Tibial nerve (tissue), 4 donors: ENCODE results near the gene KIRREL3. TPM values are rescaled to one million over a fixed set of nuclear protein-coding genes. Genes with fewer than 3 reads are reported as not detected.

Source experiments
- DNase-seq, 2 donors: peaks; one replicate each; pipeline ENCODE4 v3.0.0-alpha.2; 2019; ENCODE audit warnings: low spot score in 2 of 2
- H3K27ac ChIP-seq, 4 donors: fragments of 200-600 bp; sonication (generic) in 3 of 4; one replicate each; pipeline ENCODE4 v1.5.1; 2017 to 2019; ENCODE audit warnings: mild to moderate bottlenecking in 1 of 4
- H3K27me3 ChIP-seq, 2 donors: fragments of 200-600 bp; sonication (generic) in 1 of 2; one replicate each; pipeline versions ENCODE4 v1.5.1 to v1.6.0; 2017 to 2019
- H3K36me3 ChIP-seq, 3 donors: fragments of 200-600 bp; sonication (generic); one replicate each; pipeline ENCODE4 v1.5.1; 2018 to 2019
- H3K4me1 ChIP-seq, 4 donors: fragments of 200-600 bp; sonication (generic) in 3 of 4; one replicate each; pipeline ENCODE4 v1.5.1; 2017 to 2019
- H3K4me3 ChIP-seq, 4 donors: fragments of 200-600 bp; sonication (generic) in 3 of 4; one replicate each; pipeline ENCODE4 v1.5.1; 2017 to 2019; ENCODE audit warnings: mild to moderate bottlenecking in 1 of 4, moderate library complexity in 1 of 4
- H3K9me3 ChIP-seq, 4 donors: fragments of 200-600 bp; sonication (generic) in 3 of 4; one replicate each; pipeline ENCODE4 v1.5.1; 2017 to 2019
- EP300 ChIP-seq, 2 donors: sonication (generic); formaldehyde crosslinking; IDR thresholded peaks; one replicate each; pipeline ENCODE4 v1.6.1; 2017; ENCODE audit warnings: antibody characterized with exemption in 2 of 2, mild to moderate bottlenecking in 1 of 2
- POLR2A ChIP-seq, 2 donors: fragments of 450-650 bp; IDR thresholded peaks; one replicate each; pipeline ENCODE4 v1.6.1; 2017; ENCODE audit warnings: antibody characterized with exemption in 2 of 2, mild to moderate bottlenecking in 2 of 2, moderate library complexity in 2 of 2
- WGBS, 2 donors: methylation state at CpG; one replicate each; pipeline ENCODE4 v1.1.5; 2018; 5-methylcytosine and 5-hydroxymethylcytosine counted together
- total RNA-seq, 4 donors: library from RNA; depleted of rRNA; stranded (reverse); fragments of >200 nt; gene quantifications; one replicate each; pipeline ENCODE4 v1.1.0, GENCODE V29; 2016
- TF ChIP-seq, protein P1 (sequence below), 5 experiments: fragments of 200-600 bp in 3 of 5; fragments of 450-650 bp in 2 of 5; sonication (generic) in 3 of 5; IDR thresholded peaks; one replicate each; pipeline ENCODE4 v1.5.1; 2016 to 2019; ENCODE audit warnings: antibody characterized with exemption in 5 of 5, mild to moderate bottlenecking in 3 of 5, moderate library complexity in 2 of 5

KIRREL3 gene
- total RNA-seq, 4 donors from 2014 or later, result not detected

DNA sequence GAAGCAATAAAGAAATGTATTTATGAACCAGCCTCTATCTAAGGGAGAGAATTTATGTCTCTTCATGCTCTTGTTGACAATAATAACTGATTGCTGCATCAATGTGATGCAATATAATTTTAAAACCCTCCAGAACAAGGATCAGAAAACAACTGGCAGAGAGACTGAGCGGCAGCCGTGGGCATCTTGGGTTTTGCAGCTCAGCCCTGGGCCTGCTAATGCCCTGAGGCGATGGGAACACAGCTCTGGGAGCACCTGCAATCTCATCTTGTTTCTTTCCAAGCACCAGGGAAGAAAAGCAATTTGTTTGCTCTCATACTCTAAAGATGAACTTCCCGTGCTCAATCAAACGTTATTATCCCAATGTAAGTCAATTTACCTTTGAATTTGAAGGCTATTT is 399.4 kb downstream of the KIRREL3 start:
- TF ChIP-seq, protein P1, sequence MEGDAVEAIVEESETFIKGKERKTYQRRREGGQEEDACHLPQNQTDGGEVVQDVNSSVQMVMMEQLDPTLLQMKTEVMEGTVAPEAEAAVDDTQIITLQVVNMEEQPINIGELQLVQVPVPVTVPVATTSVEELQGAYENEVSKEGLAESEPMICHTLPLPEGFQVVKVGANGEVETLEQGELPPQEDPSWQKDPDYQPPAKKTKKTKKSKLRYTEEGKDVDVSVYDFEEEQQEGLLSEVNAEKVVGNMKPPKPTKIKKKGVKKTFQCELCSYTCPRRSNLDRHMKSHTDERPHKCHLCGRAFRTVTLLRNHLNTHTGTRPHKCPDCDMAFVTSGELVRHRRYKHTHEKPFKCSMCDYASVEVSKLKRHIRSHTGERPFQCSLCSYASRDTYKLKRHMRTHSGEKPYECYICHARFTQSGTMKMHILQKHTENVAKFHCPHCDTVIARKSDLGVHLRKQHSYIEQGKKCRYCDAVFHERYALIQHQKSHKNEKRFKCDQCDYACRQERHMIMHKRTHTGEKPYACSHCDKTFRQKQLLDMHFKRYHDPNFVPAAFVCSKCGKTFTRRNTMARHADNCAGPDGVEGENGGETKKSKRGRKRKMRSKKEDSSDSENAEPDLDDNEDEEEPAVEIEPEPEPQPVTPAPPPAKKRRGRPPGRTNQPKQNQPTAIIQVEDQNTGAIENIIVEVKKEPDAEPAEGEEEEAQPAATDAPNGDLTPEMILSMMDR (IDR thresholded peaks at IDR 0.05), result no peak
- peaks cover 0 to 3% of the 10 kb centered on the region in 2 donors for H3K27me3 ChIP-seq
- H3K27ac ChIP-seq, result no peak overlapping the region
- no peaks in the 10 kb centered on the region for H3K9me3 ChIP-seq
- WGBS, 2 donors, result 66 to 79% methylated on average over 5 of the region's 5 CpGs
- no peak for DNase-seq
- peaks cover 0 to 19% (median 7%) of the 10 kb centered on the region in 4 donors for H3K4me1 ChIP-seq
- no peaks in the 10 kb centered on the region for H3K36me3 ChIP-seq
- no peak overlapping the region for H3K4me3 ChIP-seq

DNA sequence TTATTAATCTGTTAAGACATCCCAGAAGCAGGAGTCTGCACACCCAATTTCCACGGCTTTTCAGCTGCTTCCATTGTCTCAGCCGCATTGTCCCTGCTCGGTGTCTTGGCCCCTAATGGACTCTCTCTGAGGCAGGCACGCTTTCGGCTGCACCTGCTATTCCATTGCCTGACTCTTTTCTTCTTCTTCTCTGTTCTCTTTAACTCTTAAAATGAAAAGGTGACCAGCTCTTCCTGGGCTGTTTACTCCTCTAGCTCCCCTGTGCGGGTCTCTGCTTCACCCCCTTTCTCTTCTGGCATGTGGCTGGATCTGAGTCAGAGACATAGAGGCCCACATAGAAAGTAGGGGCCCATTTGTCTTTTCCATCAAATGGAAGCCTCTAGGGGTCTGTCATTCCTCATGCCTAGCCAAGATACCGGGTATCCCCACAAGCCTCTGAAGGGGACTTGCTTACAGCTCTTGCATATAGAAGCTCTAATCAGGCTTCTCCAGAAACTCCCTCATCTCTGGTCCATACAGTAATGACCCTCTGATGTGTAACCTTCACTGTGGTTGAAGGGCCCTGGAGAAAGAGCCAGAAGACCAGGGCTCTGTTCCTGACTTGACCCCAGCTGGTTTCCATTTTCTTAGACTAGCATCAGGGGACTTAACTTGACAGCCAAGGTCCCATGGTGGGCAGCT is 401.2 kb downstream of the KIRREL3 start:
- Histone ChIP-seq H3K4me1 (peaks cover 0 to 19% (median 7%) of the 10 kb centered on the region in 4 donors), H3K27me3 (no peaks in the 10 kb centered on the region), H3K36me3 (no peaks in the 10 kb centered on the region), H3K4me3 (no peak overlapping the region), H3K27ac (no peak overlapping the region), H3K9me3 (no peaks in the 10 kb centered on the region)
- WGBS, 2 donors, result 80 to 84% methylated on average over 7 of the region's 7 CpGs
- DNase-seq, result no peak
- TF ChIP-seq POLR2A (IDR thresholded peaks at IDR 0.05), result no peak
- TF ChIP-seq, protein P1 (IDR thresholded peaks at IDR 0.05), result no peak
- TF ChIP-seq EP300 (IDR thresholded peaks at IDR 0.05), result no peak

DNA sequence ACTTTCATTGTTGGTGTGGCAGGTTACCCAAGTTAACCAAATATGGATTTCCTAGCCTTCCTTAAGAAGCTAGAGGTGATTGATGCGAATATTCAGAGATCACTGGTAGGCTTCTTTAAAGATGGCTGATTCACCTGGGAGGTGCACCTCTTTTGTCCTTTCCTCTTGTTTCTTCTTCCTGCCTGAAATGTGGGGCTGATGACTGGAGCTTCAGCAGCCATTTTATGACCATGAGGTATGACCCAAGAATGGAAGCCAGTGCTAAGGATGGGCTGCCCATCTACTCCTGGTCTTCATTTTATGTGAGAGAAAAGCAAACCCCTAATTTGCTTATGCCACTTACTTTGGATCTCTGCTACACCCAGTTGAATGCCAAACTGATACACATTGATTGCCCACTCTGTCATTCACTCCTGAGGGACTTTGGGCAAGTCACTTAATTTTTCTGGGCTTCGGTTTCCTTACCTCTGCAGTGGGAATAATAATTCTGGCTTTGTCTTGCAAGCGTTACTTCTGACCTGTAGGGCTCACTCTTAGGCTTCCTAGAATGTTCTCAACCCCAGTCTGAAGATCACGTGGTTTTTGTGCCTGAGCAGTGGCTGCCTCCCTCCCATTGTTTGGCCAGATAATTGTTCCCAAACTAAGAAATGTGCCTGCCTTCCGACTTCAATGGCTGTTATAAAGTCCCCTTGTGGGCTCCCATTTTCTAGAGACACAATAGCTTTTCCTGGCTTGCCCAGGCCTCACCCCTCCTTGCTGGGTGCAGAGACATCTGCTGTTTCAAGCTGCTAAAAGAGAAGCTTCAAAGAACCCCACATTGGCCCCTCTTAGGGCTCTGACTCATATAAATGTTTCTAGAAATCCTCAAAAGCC is 402.0 kb downstream of the KIRREL3 start:
- H3K4me1 ChIP-seq, result peaks cover 0 to 19% (median 7%) of the 10 kb centered on the region in 4 donors
- H3K4me3 ChIP-seq, result no peak overlapping the region
- TF ChIP-seq, protein P1 (IDR thresholded peaks at IDR 0.05), result no peak
- no peak for TF ChIP-seq POLR2A (IDR thresholded peaks at IDR 0.05)
- no peak for TF ChIP-seq EP300 (IDR thresholded peaks at IDR 0.05)
- WGBS, 2 donors, result 73 to 81% methylated on average over 5 of the region's 5 CpGs
- H3K27me3 ChIP-seq, result no peaks in the 10 kb centered on the region
- no peaks in the 10 kb centered on the region for H3K36me3 ChIP-seq
- no peak overlapping the region for H3K27ac ChIP-seq
- H3K9me3 ChIP-seq, result no peaks in the 10 kb centered on the region
- DNase-seq, result no peak

DNA sequence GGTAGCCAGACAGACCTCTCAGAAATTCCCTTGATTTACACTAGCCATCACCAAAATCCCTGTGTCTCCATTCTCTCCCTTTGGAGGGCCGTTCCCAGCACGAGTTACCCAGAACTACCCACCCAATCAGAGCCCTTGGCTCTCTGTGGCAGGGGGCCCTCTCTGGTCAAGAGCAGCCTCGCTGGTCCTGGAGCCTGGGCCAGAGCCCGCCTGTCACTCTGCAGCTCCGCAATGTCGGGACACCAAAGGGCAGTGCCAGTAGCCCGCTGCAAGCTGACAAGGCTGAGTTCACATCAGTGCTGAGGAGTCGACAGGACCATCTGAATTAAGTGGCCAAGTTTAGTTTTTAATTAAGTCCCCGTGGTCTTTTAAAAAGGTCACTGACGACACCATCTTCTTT is 403.5 kb downstream of the KIRREL3 start:
- Histone ChIP-seq H3K27ac (no peak overlapping the region), H3K4me1 (peaks cover 0 to 10% (median 4%) of the 10 kb centered on the region in 4 donors), H3K9me3 (no peaks in the 10 kb centered on the region), H3K27me3 (no peaks in the 10 kb centered on the region), H3K36me3 (no peaks in the 10 kb centered on the region), H3K4me3 (no peak overlapping the region)
- 79 to 80% methylated on average over 10 of the region's 10 CpGs for WGBS, 2 donors
- no peak for DNase-seq
- TF ChIP-seq, protein P1 (IDR thresholded peaks at IDR 0.05), result no peak
- no peak for TF ChIP-seq EP300 (IDR thresholded peaks at IDR 0.05)

DNA sequence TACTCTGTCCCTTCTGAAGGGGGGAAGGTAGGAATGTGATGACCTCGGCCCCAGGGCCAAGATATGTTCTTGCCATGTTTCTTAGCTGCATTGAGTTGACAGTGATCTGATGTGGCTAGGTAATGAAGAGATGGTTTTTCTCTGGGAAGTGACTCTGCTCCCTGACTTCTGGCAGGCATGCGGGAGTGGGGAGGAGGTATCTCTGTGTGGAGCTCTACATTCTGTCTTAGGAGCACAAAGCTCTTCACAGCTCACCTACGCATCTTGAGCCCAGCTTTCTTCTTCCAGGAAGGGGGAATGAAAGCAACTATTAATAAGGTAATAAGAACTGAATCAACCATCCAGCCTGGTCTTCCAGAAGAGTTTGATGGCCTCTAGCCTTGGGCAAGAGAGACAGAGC is 404.1 kb downstream of the KIRREL3 start:
- TF ChIP-seq POLR2A (IDR thresholded peaks at IDR 0.05) (no peak), EP300 (IDR thresholded peaks at IDR 0.05) (no peak)
- TF ChIP-seq, protein P1 (IDR thresholded peaks at IDR 0.05), result no peak
- Histone ChIP-seq H3K4me3 (no peak overlapping the region), H3K27me3 (no peaks in the 10 kb centered on the region), H3K4me1 (peaks cover 0 to 5% (median 1%) of the 10 kb centered on the region in 4 donors), H3K9me3 (no peaks in the 10 kb centered on the region), H3K27ac (no peak overlapping the region), H3K36me3 (no peaks in the 10 kb centered on the region)
- no peak for DNase-seq
- 91 to 95% methylated on average over 3 of the region's 3 CpGs for WGBS, 2 donors
